HL-60 (cell line): ENCODE measurements around the gene SLC36A1.

Experiments
- POLR2AphosphoS5 ChIP-seq: IDR thresholded peaks from 2 replicates; pipeline ENCODE4 v1.6.1; 2012; ENCODE audit warnings: low read depth
- TF ChIP-seq, protein P1 (sequence below): IDR thresholded peaks from one replicate; pipeline ENCODE4 v1.5.1; 2011; ENCODE audit warnings: low read length, control low read depth, inconsistent platforms; ENCODE audit not compliant: insufficient read depth

- TF ChIP-seq, protein P1, sequence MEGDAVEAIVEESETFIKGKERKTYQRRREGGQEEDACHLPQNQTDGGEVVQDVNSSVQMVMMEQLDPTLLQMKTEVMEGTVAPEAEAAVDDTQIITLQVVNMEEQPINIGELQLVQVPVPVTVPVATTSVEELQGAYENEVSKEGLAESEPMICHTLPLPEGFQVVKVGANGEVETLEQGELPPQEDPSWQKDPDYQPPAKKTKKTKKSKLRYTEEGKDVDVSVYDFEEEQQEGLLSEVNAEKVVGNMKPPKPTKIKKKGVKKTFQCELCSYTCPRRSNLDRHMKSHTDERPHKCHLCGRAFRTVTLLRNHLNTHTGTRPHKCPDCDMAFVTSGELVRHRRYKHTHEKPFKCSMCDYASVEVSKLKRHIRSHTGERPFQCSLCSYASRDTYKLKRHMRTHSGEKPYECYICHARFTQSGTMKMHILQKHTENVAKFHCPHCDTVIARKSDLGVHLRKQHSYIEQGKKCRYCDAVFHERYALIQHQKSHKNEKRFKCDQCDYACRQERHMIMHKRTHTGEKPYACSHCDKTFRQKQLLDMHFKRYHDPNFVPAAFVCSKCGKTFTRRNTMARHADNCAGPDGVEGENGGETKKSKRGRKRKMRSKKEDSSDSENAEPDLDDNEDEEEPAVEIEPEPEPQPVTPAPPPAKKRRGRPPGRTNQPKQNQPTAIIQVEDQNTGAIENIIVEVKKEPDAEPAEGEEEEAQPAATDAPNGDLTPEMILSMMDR, result no peak
- TF ChIP-seq POLR2AphosphoS5, result no peak
Observed at GRCh38 chr5:151464101-151464500, 16.7 kb downstream of the SLC36A1 start.
